Measurements from ENCODE around the gene ZMYND8.

- TF ChIP-seq CTCF (conservative IDR thresholded peaks at IDR 0.05; ENCODE audit: low read depth, low read length): no peak
- no peak for TF ChIP-seq EZH2 (IDR thresholded peaks at IDR 0.05; ENCODE audit: low read length, unreplicated experiment)
- no peak for TF ChIP-seq EZH2phosphoT487 (IDR thresholded peaks at IDR 0.05; ENCODE audit: borderline replicate concordance, low read length)
Measured at GRCh38 chr20:47262008-47262364, 94.5 kb downstream of the ZMYND8 start.
